GM18951 (cell line): ENCODE data around the gene MAPK8IP2.
"Not testable (repeated sequence)": the region's sequence is repeated elsewhere in the genome, so short reads cannot be mapped to it uniquely, and the experiment has no call there.

Experiments
- POLR2A ChIP-seq: IDR thresholded peaks from 4 replicates; pipeline ENCODE4 v1.6.1; 2011; ENCODE audit warnings: mild to moderate bottlenecking; ENCODE audit not compliant: insufficient read length, insufficient read depth; ENCODE audit errors: extremely low read depth
- in situ Hi-C: fragments of 300-500 bp; cut with MboI; formaldehyde crosslinking; loops from one replicate; pipeline ENCODE4 v1.12.0; 2022; ENCODE audit warnings: low sequenced_read_pairs, mixed read lengths, inconsistent platforms; ENCODE audit not compliant: unreplicated experiment

MAPK8IP2 gene

DNA sequence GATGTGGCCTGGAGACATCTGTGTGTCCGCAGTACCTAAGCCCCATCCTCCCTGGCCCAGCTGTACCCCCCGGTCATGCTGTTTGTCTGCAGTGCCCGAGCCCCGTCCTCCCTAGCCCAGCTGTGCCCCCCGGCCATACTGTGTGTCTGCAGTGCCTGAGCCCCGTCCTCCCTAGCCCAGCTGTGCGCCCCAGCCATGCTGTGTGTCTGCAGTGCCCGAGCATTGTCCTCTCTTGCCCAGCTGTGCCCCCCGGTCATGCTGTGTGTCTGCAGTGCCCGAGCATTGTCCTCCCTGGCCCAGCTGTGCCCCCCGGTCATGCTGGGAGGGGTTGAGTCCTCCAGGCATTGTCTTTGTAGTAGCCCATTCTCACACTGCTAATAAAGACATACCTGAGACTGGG lies 35.0 kb downstream of the MAPK8IP2 start:
- TF ChIP-seq POLR2A, result no peak
- in situ Hi-C loops, result no loop called here

GRCh38 chr22:50640296-50640695 lies 39.7 kb downstream of the MAPK8IP2 start:
- in situ Hi-C loops, result not testable (repeated sequence)

DNA sequence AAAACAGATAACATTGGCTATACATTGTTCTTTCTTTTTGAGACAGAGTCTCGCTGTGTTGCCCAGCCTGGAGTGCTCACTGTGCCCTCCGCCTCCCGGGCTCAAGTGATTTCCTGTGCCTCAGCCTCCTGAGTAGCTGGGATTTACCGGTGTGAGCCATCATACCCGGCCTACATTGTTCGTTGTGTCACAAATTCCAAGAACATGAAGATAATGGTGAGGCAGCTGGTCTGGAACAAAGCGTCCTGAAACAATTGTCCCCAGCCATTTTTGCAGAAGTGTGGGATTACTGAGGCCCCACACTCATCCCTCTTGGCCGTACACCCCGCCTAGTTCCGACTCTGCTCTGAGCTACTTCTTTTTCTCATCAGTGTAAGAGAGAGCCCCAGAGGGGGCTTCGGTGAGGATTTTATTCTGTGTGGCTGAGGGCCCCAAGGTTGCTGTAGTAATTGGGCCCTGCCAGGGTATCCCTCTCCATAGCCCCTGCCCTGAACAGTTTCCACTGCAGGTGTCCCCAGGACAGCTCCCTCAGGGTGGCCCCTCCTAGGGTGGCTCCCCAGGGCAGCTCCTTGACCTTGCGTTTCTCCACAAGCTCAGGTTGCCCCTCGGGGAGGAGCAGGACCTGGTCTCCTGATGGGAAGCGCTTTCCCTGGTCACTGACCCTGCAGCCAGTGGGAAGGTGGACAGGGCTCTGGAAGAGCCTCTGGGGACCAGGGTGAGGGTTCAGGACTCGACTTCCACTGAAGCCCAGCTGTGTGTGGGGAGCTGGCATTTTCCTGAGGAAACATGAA lies 40.5 kb downstream of the MAPK8IP2 start:
- TF ChIP-seq POLR2A, result no peak
- in situ Hi-C loops, result no loop called here

- in situ Hi-C loops, result no loop called here
Observed at GRCh38 chr22:50641696-50642607, 41.4 kb downstream of the MAPK8IP2 start.

GRCh38 chr22:50643021-50643820 lies 42.6 kb downstream of the MAPK8IP2 start:
- in situ Hi-C loops, result not testable (repeated sequence)

More at GRCh38 chr22:50641696-50642607, 41.4 kb downstream of the MAPK8IP2 start:
- no peak for TF ChIP-seq POLR2A

- in situ Hi-C loops, result not testable (repeated sequence)
Observed at GRCh38 chr22:50643821-50644101, 43.2 kb downstream of the MAPK8IP2 start.

DNA sequence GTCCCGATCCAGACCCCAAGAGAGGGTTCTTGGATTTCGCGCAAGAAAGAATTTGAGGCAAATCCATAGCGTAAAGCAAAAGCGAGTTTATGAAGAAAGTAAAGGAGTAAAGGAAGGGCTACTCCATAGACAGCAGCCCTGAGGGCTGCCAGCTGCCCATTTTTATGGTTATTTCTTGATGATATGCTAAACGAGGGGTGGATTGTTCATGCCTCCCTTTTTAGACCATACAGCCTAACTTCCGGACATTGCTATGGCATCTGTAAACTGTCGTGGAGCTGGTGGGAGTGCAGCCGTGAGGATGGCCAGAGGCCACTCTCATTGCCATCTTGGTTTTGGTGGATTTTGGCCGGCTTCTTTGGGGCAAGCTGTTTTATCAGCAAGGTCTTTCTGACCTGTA lies 52.7 kb downstream of the MAPK8IP2 start:
- TF ChIP-seq POLR2A, result no peak
- in situ Hi-C loops, result no loop called here

DNA sequence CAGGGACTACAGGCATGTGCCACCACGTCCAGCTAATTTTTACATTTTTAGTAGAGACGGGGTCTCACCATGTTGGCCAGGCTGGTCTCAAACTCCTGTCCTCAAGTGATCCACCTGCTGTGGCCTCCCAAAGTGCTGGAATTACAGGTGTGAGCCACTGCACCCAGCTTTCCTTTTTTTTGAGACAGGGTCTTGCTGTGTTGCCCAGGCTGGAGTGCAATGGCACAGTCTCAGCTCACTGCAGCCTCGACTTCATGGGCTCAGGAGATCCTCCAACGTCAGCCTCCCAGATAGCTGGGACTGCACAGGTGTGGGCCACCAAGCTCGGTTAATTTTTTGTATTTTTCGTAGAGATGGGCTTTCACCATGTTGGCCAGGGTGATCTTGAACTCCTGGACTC lies 54.1 kb downstream of the MAPK8IP2 start:
- in situ Hi-C loops, result not testable (repeated sequence)

DNA sequence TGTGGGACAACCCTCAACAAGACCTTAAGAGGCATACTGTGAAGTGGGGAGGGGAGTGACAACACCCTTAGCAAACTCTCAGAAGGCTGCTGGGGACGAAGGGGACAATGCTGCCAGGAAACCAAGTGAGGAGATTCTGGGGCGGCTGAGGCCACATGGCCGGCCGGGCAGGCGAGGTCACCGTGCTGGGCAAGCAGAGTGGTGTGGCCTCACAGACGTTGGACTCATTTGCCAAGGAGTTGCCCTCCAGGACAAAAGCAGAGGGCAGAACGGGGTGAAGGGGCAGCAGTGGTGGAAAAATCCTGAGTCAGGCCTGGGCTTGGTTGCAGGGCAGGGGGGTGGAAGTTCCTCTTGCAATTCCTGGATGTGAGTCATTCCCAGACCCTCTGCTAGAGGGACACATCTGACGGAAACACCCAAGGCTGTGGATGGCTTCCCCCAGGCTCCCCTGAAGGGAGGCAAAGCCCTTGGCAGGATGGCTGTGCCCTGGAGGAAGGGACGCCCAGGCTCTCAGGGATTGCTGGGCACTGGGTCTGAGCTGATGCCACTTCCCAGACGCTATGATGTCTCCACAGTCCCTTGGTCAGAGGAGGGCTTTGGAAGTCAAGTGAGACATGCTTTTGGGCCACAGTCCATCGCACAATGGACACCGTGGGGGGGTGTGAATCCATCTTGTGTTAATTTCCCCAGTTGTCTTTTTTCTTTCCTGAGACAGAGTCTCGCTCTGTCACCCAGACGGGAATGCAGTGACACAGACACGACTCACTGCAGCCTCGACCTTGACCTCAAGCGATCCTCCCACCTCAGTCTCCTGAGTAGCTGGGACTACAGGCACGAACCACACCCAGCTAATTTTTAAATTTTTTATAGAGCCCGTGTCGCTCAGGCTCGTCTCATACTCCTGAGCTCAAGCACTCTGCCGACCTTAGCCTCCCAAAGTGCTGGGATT lies 55.8 kb downstream of the MAPK8IP2 start:
- in situ Hi-C loops, result no loop called here
- no peak for TF ChIP-seq POLR2A

- TF ChIP-seq POLR2A, result no peak
- in situ Hi-C loops, result no loop called here
Observed at GRCh38 chr22:50657925-50658324, 57.3 kb downstream of the MAPK8IP2 start.

DNA sequence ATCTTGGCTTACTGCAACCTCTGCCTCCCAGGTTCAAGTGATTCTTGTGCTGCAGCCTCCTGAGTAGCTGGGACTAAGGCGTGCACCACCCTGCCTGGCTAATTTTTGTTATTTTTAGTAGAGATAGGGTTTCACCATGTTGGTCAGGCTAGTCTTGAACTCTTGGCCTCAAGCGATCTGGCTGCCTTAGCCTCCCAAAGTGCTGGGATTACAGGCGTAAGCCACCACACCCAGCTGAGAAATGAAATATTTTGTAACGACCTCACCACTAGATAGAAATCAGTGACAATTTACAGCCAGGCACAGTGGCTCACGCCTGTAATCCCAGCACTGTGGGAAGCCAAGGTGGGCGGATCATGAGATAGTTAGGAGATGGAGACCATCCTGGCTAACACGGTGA lies 59.1 kb downstream of the MAPK8IP2 start:
- in situ Hi-C loops, result not testable (repeated sequence)

DNA sequence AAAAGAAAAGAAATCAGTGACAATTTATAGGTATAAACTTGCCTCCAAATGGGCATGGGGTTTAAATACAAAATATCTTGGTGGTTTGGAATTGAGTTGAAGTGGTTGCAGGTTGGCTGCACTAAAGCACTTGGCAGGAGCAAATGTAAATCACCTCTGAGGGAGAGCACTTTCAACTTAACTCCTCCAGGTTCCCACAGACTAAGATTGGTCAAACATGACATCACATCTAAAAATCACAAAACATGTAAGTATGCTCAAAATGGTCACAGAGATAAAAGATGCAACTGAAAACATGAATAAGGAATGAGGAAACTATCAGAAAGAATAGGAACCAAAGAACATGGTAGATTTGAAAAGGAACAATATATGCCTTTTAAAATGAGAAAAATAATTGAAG lies 59.7 kb downstream of the MAPK8IP2 start:
- TF ChIP-seq POLR2A, result no peak
- in situ Hi-C loops, result no loop called here
